Immature natural killer cell (primary cell): Measurements from ENCODE around the gene GALNT18. TPM values are rescaled to one million over a fixed set of nuclear protein-coding genes. Genes with fewer than 3 reads are reported as not detected.

Experiments
- DNase-seq, 3 donors: peaks; one replicate each; pipeline ENCODE4 v3.0.0; 2022; ENCODE audit warnings: mixed read lengths in 1 of 3
- H3K27ac Mint-ChIP-seq, 6 donors: one replicate each; pipeline ENCODE4 v1.8.0; 2020; ENCODE audit warnings: mixed read lengths in 6 of 6, mild to moderate bottlenecking in 5 of 6, inconsistent platforms in 4 of 6, moderate library complexity in 3 of 6
- H3K27me3 Mint-ChIP-seq, 3 donors: one replicate each; pipeline ENCODE4 v1.8.0; 2020 to 2021; ENCODE audit warnings: low read depth in 3 of 3, mild to moderate bottlenecking in 3 of 3, mixed read lengths in 3 of 3, moderate library complexity in 3 of 3, inconsistent platforms in 1 of 3
- H3K36me3 Mint-ChIP-seq, 3 donors: one replicate each; pipeline ENCODE4 v1.8.0; 2020; ENCODE audit warnings: mixed read lengths in 3 of 3, inconsistent platforms in 2 of 3, mild to moderate bottlenecking in 2 of 3
- H3K4me1 Mint-ChIP-seq, 2 donors: one replicate each; pipeline ENCODE4 v1.8.0; 2020; ENCODE audit warnings: inconsistent platforms in 2 of 2, mild to moderate bottlenecking in 2 of 2, mixed read lengths in 2 of 2, moderate library complexity in 1 of 2
- H3K4me3 Mint-ChIP-seq, 5 donors: one replicate each; pipeline ENCODE4 v1.8.0; 2020; ENCODE audit warnings: mild to moderate bottlenecking in 5 of 5, mixed read lengths in 5 of 5, inconsistent platforms in 3 of 5, moderate library complexity in 3 of 5
- H3K9me3 Mint-ChIP-seq, 6 donors: one replicate each; pipeline ENCODE4 v1.8.0; 2020; ENCODE audit warnings: mild to moderate bottlenecking in 6 of 6, mixed read lengths in 6 of 6, inconsistent platforms in 4 of 6, moderate library complexity in 3 of 6
- polyA plus RNA-seq, 3 donors: library from polyadenylated mRNA; unstranded; fragments of 300-500 nt; fragmentation: Illumina TruSeq; gene quantifications; one replicate each; pipeline ENCODE4 v1.2.3, GENCODE V29; 2021

The GALNT18 gene
- polyA plus RNA-seq, 3 donors from 2014 or later, result 0.10 to 0.93 TPM; not detected in 1

DNA sequence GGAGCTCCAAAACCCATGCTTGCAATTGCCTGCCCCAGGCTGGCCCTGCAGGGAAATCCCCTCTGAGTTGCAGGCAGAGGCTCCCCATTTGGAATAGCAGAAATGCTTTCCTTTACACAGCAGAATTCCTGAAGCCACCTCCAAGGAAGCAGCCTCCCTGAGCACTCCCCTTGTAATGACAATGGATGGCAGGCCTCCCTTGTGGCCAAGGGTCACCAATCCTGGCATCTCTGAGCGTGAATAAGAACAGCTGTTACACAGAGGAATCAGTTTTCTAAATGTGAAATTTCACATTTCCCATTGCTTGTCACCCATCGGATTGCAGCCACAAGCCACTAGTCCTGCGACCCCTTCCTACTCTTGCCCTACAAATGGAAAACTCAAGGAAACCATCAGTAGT lies 107.6 kb downstream of the GALNT18 start:
- DNase-seq, result no peak
- peaks cover 0 to 6% (median 0%) of the 10 kb centered on the region in 3 donors for H3K27me3 Mint-ChIP-seq
- no peak overlapping the region for H3K27ac Mint-ChIP-seq
- H3K9me3 Mint-ChIP-seq, result no peaks in the 10 kb centered on the region
- H3K36me3 Mint-ChIP-seq, result no peaks in the 10 kb centered on the region
- H3K4me3 Mint-ChIP-seq, result no peak overlapping the region
- no peaks in the 10 kb centered on the region for H3K4me1 Mint-ChIP-seq

DNA sequence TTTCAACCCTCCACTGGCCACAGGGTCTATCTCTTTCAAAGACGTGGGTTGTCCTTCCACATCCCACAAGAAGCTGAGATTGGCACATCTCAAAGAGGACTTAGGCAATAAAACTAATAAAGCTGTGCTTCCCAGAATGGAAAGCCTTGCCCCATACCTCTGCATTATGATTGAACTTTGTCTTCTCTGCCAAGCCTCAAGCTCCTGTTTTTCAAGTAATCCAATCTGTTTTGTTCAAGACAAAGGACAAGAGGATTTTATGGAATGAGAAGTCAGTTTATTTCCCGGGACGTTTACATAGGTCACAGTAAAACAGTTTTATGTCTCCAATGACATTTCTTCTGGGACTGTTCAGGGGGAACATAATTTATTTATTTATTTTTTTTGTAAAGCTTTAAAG lies 108.4 kb downstream of the GALNT18 start:
- no peak overlapping the region for H3K4me3 Mint-ChIP-seq

DNA sequence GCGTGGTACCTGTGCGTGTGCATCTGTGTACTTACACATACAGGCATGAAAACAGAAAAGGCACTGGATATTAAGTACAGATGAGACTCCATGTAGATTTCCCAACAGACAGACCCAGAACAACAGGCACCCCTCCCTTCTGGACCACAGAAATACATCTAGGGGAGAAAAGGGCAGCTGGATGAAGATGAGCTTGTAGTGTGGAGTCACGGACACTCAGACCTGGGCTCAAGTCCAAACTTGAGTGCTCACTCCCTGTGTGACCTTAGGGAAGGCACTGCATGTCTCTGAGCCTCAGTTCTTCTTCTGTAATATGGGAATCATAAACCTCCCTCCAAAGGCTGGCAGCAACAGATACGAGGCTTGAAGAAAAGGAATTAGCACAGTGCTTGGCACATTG lies 108.9 kb downstream of the GALNT18 start:
- no peak overlapping the region for H3K4me3 Mint-ChIP-seq
- no peak overlapping the region for H3K27ac Mint-ChIP-seq
- no peaks in the 10 kb centered on the region for H3K36me3 Mint-ChIP-seq
- H3K9me3 Mint-ChIP-seq, result no peaks in the 10 kb centered on the region
- no peaks in the 10 kb centered on the region for H3K4me1 Mint-ChIP-seq
- H3K27me3 Mint-ChIP-seq, result peaks cover 0 to 6% (median 0%) of the 10 kb centered on the region in 3 donors
- DNase-seq, result no peak

More for the DNA sequence above, 108.4 kb downstream of the GALNT18 start:
- DNase-seq, result no peak
- Mint-ChIP-seq H3K27me3 (peaks cover 0 to 6% (median 0%) of the 10 kb centered on the region in 3 donors), H3K36me3 (no peaks in the 10 kb centered on the region), H3K9me3 (no peaks in the 10 kb centered on the region), H3K27ac (no peak overlapping the region), H3K4me1 (no peaks in the 10 kb centered on the region)

DNA sequence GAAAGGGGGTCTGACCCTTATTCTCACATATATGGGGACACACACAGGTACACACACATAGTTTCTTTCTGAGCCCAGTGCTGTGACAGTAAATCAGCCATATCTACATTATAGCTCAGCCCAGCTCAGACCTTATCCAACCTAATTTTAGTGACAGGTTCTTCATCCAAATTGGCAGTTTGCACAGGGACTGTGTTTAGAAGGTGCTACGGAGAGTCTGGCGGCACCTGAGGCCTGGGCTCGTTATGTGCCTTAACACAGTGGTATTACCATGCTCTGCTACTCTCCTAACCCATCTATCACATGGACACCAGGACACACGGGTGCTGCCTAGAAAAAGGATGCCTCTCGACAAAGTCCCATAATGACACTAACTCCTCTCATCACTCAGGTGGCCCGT lies 109.3 kb downstream of the GALNT18 start:
- Mint-ChIP-seq H3K27me3 (peaks cover 0 to 6% (median 0%) of the 10 kb centered on the region in 3 donors), H3K36me3 (no peaks in the 10 kb centered on the region), H3K9me3 (no peaks in the 10 kb centered on the region), H3K27ac (no peak overlapping the region), H3K4me3 (no peak overlapping the region), H3K4me1 (no peaks in the 10 kb centered on the region)
- DNase-seq, result no peak

DNA sequence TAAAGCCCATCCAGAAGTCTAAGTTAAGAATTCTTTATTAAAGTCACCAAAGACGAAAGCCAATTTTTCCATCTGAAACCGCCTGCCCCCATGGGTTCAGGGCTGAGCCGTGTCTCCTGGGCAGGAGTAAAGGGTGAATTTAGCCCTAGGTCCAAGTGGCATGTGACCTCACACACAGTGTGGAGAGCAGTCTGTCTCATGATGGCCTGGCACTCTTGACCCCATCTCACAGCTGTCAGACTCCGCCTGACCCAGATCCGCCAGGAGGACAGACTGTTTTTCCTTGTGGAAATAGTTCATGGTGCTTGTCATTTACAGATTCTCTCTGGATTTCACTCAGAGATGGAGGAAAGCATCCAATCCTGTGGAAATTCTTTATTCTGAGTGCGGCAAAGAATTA lies 109.7 kb downstream of the GALNT18 start:
- H3K27me3 Mint-ChIP-seq, result peaks cover 0 to 6% (median 0%) of the 10 kb centered on the region in 3 donors
- no peak overlapping the region for H3K4me3 Mint-ChIP-seq
- H3K27ac Mint-ChIP-seq, result no peak overlapping the region
- H3K4me1 Mint-ChIP-seq, result no peaks in the 10 kb centered on the region
- DNase-seq, result no peak
- no peaks in the 10 kb centered on the region for H3K36me3 Mint-ChIP-seq
- no peaks in the 10 kb centered on the region for H3K9me3 Mint-ChIP-seq

DNA sequence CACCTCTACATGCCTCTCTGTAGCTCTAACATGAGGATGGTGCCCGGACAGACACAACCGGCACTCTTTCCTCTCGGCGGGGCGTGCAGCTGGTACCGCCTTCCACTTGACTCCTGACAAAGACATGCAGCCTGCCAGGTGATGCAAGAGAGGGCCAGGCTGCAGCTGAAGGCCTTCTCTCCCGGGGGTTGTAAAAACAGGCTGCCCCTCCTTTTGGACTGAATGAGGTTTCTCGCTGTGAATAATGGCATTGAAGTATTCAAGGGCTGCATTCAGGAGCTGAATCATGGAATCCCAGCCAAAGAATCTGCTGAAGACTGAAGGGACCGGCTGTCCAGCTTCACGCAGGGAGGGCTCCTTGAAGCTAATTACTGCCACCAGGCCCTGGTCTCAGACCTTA lies 110.9 kb downstream of the GALNT18 start:
- Mint-ChIP-seq H3K4me1 (no peaks in the 10 kb centered on the region), H3K36me3 (no peaks in the 10 kb centered on the region), H3K27ac (no peak overlapping the region), H3K4me3 (no peak overlapping the region), H3K27me3 (peaks cover 0 to 6% (median 0%) of the 10 kb centered on the region in 3 donors), H3K9me3 (no peaks in the 10 kb centered on the region)
- DNase-seq, result no peak

DNA sequence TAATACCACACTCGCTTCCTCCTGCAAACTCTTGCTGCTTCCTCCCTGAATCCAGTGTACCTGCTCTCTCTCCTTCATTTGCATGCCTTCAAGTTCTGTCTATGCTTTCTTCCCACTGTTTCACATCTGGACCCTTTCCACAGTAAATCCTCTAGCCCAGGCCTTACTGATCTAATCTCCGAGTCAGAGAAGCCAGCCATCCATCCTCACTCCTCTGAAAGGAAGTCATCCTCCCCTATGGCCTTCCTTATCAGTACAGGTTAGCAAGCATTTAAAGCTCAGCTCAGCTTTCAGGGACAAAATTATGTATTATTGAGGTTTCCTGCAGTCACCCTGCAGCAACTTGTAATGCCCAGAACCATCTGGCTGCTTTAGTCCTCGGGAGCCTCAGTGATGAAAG lies 116.1 kb downstream of the GALNT18 start:
- H3K27ac Mint-ChIP-seq, result no peak overlapping the region
- no peak for DNase-seq
- H3K4me1 Mint-ChIP-seq, result no peaks in the 10 kb centered on the region
- peaks cover 0 to 4% (median 3%) of the 10 kb centered on the region in 3 donors for H3K27me3 Mint-ChIP-seq
- no peaks in the 10 kb centered on the region for H3K9me3 Mint-ChIP-seq
- H3K36me3 Mint-ChIP-seq, result peaks cover 0 to 3% (median 0%) of the 10 kb centered on the region in 3 donors
- H3K4me3 Mint-ChIP-seq, result no peak overlapping the region

DNA sequence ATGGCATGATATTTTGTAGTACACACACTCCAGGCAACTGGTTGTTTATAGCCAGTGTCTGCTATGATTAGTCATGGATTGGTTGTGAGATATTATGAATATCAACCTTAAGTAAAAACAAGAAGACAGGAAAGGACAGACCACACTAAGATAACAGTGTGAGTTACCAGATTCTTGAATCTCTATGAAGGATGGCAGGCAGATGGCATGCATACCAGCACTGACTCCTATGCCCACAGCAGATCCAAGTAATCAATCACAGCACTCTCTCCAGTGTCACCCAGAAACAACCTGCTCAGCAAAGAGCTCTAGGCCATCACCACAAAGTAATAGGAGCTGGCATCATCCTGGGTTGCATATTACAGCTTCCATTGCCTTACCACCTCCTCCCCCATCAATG lies 116.6 kb downstream of the GALNT18 start:
- Mint-ChIP-seq H3K4me3 (no peak overlapping the region), H3K36me3 (peaks cover 0 to 3% (median 0%) of the 10 kb centered on the region in 3 donors), H3K27me3 (peaks cover 0 to 4% (median 3%) of the 10 kb centered on the region in 3 donors), H3K9me3 (no peaks in the 10 kb centered on the region), H3K27ac (no peak overlapping the region), H3K4me1 (no peaks in the 10 kb centered on the region)
- no peak for DNase-seq

DNA sequence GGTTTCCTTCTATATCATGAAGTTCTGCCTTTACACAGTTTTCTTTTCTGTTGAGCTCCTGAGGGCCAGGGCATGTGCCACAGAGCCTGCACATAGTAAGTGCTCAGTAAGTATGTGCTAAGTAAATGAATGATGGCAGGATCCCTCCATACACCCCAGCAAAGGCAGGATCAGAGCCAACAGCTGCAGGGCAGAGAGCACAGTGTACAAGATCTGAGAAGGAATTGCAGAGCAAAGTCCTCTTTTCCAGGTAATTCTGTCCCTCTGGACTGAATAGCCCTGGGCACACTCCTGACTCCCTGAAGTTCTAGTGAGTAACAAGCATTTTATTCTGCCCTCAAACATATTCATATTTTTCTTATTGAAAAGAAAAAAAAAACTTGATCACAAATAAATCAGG lies 117.7 kb downstream of the GALNT18 start:
- no peak for DNase-seq
- Mint-ChIP-seq H3K4me1 (peaks cover 0 to 1% of the 10 kb centered on the region in 2 donors), H3K36me3 (peaks cover 0 to 3% (median 0%) of the 10 kb centered on the region in 3 donors), H3K27me3 (peaks cover 0 to 4% (median 1%) of the 10 kb centered on the region in 3 donors), H3K27ac (no peak overlapping the region), H3K9me3 (no peaks in the 10 kb centered on the region), H3K4me3 (no peak overlapping the region)

DNA sequence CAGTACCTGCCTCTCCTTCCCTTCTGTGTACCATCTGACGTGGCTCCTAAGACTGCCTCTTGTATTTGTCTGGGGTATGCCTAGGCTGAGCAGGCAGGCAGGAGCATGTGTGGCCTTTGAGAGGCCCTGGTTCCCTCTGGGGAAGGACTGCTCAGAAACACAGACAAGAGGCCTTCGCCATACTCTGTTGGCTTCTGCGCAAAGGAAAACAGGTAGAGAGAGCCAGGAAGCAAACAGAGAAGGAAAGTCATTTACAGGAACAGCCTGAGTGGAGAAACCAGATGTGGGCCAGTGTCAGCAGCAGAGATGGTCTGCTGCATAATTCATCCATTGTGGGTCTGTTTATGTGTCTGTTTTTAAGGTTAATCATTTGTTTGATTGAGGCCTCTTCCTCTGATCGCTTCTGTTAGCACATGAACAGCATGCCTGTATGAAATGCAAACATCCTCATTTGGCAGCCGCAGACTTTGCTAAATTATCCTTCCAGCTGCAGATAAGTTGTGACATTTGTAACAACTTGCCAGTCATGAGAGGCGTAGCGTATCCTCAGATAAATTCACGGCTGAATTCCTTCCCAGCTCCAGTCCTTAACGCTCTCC lies 119.4 kb downstream of the GALNT18 start:
- H3K4me3 Mint-ChIP-seq, result no peak overlapping the region
- peaks cover 0 to 4% (median 1%) of the 10 kb centered on the region in 3 donors for H3K27me3 Mint-ChIP-seq
- no peaks in the 10 kb centered on the region for H3K9me3 Mint-ChIP-seq
- DNase-seq, result no peak
- peaks cover 0 to 1% of the 10 kb centered on the region in 2 donors for H3K4me1 Mint-ChIP-seq
- peaks cover 0 to 3% (median 0%) of the 10 kb centered on the region in 3 donors for H3K36me3 Mint-ChIP-seq
- no peak overlapping the region for H3K27ac Mint-ChIP-seq

DNA sequence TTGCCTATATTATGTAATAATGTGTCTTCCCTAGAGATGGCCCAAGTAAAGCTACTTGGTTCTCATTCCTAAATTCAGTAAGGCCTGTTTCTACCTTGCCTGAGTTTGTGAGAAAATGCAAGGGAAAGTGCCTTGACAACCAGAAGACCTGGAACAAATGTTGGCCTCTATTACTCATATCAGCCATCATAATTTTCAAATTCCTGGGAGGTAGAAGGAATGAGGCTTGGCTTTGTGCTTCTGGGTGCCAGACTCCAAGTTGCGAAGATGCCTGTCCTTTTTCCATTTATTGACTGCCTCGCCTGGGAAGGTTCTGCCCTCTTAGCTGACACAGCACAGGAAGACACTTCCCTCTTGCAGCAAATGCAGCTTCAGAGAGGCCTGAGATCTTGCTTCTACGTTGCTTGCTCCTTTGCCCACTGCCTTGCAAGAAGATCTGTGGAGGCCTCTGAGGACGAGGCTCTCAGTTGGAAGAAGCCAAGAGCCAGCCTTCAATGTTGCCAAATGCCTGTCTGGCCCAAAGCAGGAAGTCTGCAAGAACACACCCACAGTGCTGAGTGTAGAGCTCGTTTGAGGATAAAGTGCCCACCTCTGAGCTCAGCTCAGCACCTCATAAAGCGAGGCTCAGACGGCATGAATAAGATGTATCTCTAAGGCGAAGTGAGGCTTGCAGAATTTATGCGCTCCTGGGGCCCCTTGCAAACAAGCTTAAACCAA lies 120.1 kb downstream of the GALNT18 start:
- no peak overlapping the region for H3K27ac Mint-ChIP-seq
- H3K4me1 Mint-ChIP-seq, result peaks cover 0 to 1% of the 10 kb centered on the region in 2 donors
- peaks cover 0 to 5% (median 1%) of the 10 kb centered on the region in 3 donors for H3K27me3 Mint-ChIP-seq
- no peak overlapping the region for H3K4me3 Mint-ChIP-seq
- peaks cover 0 to 4% (median 0%) of the 10 kb centered on the region in 6 donors for H3K9me3 Mint-ChIP-seq
- peaks cover 0 to 3% (median 0%) of the 10 kb centered on the region in 3 donors for H3K36me3 Mint-ChIP-seq
- no peak for DNase-seq

DNA sequence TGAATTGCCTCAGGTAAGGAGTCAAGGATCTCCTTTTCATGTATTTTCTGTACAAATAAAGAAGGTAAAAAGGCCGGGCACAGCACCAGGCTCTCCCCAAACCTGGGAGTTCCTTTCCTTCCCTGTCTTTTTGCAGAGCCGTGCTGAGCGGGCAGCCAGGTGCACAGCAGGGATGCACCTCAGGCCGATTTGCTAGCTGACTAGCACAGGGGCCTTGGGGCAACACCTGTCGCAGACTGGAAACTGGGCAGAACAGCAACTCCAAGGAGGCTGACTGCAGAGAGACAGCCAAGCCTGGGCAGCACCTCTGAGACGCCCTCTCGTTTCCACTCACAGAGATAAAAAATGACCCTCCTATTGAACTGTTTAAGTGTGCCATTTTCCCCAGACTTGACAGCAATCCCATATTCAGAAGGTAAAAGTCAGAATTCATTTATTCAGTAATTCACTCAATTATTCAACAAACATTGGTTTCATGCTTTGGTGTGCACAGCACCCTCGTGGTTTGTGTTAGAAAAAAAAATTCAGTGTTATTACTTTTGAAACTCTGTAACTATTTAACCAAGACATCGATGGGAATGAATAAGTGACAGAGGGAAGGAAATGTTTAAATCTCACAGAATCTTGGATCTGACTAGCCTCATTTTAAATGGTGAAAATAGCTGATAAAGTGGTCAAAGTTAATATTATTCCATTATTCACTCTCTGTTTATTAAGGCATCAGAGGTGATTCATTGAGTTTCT lies 120.9 kb downstream of the GALNT18 start:
- Mint-ChIP-seq H3K27ac (no peak overlapping the region), H3K36me3 (peaks cover 0 to 3% (median 0%) of the 10 kb centered on the region in 3 donors), H3K9me3 (peaks cover 0 to 4% (median 0%) of the 10 kb centered on the region in 6 donors), H3K27me3 (peaks cover 0 to 7% (median 1%) of the 10 kb centered on the region in 3 donors), H3K4me1 (peaks cover 0 to 1% of the 10 kb centered on the region in 2 donors), H3K4me3 (no peak overlapping the region)
- no peak for DNase-seq

DNA sequence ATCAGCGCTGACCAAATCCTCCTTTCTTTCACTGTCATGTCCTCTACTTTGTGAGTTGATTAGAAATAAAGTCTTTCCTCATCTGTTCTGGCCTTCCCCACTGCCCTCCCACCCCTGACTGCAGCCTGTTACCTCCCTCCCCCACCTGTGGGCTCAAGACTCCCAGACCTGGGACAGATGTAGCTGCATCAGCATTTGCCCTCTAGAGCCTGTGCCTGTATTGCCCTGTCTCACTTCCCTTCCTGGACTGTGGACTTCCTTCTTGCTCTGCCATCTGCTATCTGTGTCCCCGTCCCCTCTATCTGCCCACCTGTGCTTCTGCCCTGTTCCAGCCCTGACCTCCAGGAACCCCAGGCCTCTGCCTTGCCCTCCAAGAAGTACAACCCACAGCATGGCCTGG lies 122.5 kb downstream of the GALNT18 start:
- peaks cover 0 to 3% (median 0%) of the 10 kb centered on the region in 3 donors for H3K36me3 Mint-ChIP-seq
- H3K9me3 Mint-ChIP-seq, result peaks cover 0 to 4% (median 0%) of the 10 kb centered on the region in 6 donors
- peaks cover 0 to 5% (median 0%) of the 10 kb centered on the region in 3 donors for H3K27me3 Mint-ChIP-seq
- H3K4me3 Mint-ChIP-seq, result no peak overlapping the region
- H3K27ac Mint-ChIP-seq, result no peak overlapping the region
- peaks cover 0 to 1% of the 10 kb centered on the region in 2 donors for H3K4me1 Mint-ChIP-seq
- DNase-seq, result no peak

DNA sequence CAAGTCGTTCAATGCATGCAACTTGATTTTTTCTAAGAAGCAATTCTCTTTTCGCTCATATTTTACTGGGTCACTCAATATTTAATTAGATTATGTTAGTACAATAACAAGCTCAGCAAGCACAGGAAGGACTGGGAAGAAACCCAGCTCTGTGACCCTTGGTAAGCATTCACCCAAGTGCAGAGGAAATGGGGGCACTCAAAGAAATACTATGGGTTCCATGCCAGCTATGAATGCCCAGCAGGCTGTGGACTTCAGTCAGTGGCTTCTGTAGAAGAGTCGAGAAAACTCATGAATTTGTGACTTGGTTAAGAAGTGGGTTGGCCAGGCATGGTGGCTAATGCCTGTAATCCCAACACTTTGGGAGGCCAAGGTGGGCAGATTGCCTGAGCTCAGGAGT lies 123.6 kb downstream of the GALNT18 start:
- Mint-ChIP-seq H3K9me3 (peaks cover 0 to 4% (median 0%) of the 10 kb centered on the region in 6 donors), H3K27me3 (peaks cover 0 to 3% (median 0%) of the 10 kb centered on the region in 3 donors), H3K27ac (no peak overlapping the region), H3K4me1 (peaks cover 0 to 1% of the 10 kb centered on the region in 2 donors), H3K36me3 (peaks cover 0 to 3% (median 0%) of the 10 kb centered on the region in 3 donors), H3K4me3 (no peak overlapping the region)
- DNase-seq, result no peak
